GM12878 (cell line): ENCODE data around the gene DICER1.

Experiments
- BACH1 ChIP-seq: fragments of 450-650 bp; IDR thresholded peaks from 2 replicates; pipeline ENCODE4 v1.6.1; 2017; ENCODE audit warnings: mild to moderate bottlenecking, borderline replicate concordance
- BMI1 ChIP-seq: fragments of 450-650 bp; IDR thresholded peaks from 2 replicates; pipeline ENCODE4 v1.6.1; 2016; ENCODE audit warnings: mild to moderate bottlenecking, moderate library complexity, borderline replicate concordance
- ESRRA ChIP-seq: IDR thresholded peaks from 2 replicates; pipeline ENCODE4 v1.6.1; 2012; ENCODE audit warnings: mild to moderate bottlenecking, low read length, improper control_type of control experiment
- FOXK2 ChIP-seq: fragments of 450-650 bp; IDR thresholded peaks from 2 replicates; pipeline ENCODE4 v1.6.1; 2017; ENCODE audit warnings: mild to moderate bottlenecking, moderate library complexity
- FOXM1 ChIP-seq: IDR thresholded peaks from 2 replicates; pipeline ENCODE4 v1.6.1; 2012; ENCODE audit warnings: low read depth, mild to moderate bottlenecking, inconsistent platforms, low read length, moderate library complexity
- MYC ChIP-seq: IDR thresholded peaks from 2 replicates; pipeline ENCODE4 v1.6.1; 2011; ENCODE audit warnings: mild to moderate bottlenecking, low read length, moderate library complexity, inconsistent platforms; ENCODE audit not compliant: insufficient read depth, insufficient replicate concordance, insufficient read length, severe bottlenecking
- NRF1 ChIP-seq: conservative IDR thresholded peaks from 2 replicates; pipeline ENCODE4 v1.6.1; 2011; ENCODE audit warnings: mild to moderate bottlenecking, low read depth, low read length, improper control_type of control experiment
- POLR2A ChIP-seq: IDR thresholded peaks from 2 replicates; pipeline ENCODE4 v1.6.1; 2011; ENCODE audit warnings: low read depth, mild to moderate bottlenecking, low read length
- RAD21 ChIP-seq: IDR thresholded peaks from 2 replicates; pipeline ENCODE4 v1.6.1; 2011; ENCODE audit warnings: mild to moderate bottlenecking, low read depth, low read length, moderate library complexity; ENCODE audit not compliant: insufficient read depth
- SRF ChIP-seq, 2 experiments: IDR thresholded peaks; 2 replicates each; pipeline ENCODE4 v1.6.1; 2011; ENCODE audit warnings: low read depth in 2 of 2, low read length in 2 of 2, mild to moderate bottlenecking in 1 of 2, moderate library complexity in 1 of 2
- ZNF274 ChIP-seq: IDR thresholded peaks from one replicate; pipeline ENCODE4 v1.8.0; 2011; ENCODE audit not compliant: insufficient read length, insufficient read depth
- TF ChIP-seq, protein P1 (sequence below), 3 experiments: IDR thresholded peaks in 2 of 3; conservative IDR thresholded peaks in 1 of 3; 2 replicates each; pipeline ENCODE4 v1.5.1; 2011; ENCODE audit warnings: low read depth in 3 of 3, low read length in 3 of 3, mild to moderate bottlenecking in 3 of 3, control low read depth in 2 of 3, moderate library complexity in 2 of 3, inconsistent platforms in 1 of 3, mixed read lengths in 1 of 3; ENCODE audit not compliant: control insufficient read depth in 2 of 3, insufficient read depth in 1 of 3; ENCODE audit errors: extremely low read depth in 1 of 3
- TF ChIP-seq, protein P2 (sequence below): IDR thresholded peaks from 2 replicates; pipeline ENCODE4 v1.6.1; 2011; ENCODE audit warnings: borderline replicate concordance, low read depth, mild to moderate bottlenecking, moderate library complexity, low read length; ENCODE audit not compliant: insufficient read depth, poor library complexity, severe bottlenecking
- TF ChIP-seq, protein P3 (sequence below): fragments of 450-650 bp; IDR thresholded peaks from 2 replicates; pipeline ENCODE4 v1.6.1; 2014; ENCODE audit warnings: mild to moderate bottlenecking

DNA sequence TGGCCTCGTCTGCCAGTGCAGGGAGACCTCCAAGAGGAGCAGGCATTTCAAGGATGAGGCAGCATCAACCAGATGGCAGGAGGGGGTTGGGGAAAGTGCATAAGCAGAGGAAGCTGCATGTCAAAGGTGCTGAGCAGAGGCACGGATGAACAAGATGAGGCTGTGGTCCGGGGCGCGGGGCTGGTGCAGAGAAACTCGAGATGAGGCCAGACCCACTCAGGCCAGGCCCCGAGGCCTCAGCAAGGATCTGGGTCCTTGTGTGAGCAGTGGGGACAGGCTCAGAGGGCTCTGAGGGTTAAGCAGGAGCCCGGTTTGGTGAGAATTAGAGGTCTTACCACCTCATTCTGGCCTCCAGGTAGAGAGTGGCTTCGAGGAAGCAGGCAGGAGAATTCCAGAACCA lies 98.8 kb downstream of the DICER1 start:
- TF ChIP-seq POLR2A (no peak), BACH1 (no peak), FOXM1 (no peak), BMI1 (no peak), SRF (IDR thresholded peaks at IDR 0.05; ENCODE audit: low read depth in 2 of 2, low read length in 2 of 2) (no peak), RAD21 (no peak), NRF1 (no peak), ESRRA (no peak), FOXK2 (no peak), MYC (no peak), ZNF274 (no peak)
- TF ChIP-seq, protein P1, sequence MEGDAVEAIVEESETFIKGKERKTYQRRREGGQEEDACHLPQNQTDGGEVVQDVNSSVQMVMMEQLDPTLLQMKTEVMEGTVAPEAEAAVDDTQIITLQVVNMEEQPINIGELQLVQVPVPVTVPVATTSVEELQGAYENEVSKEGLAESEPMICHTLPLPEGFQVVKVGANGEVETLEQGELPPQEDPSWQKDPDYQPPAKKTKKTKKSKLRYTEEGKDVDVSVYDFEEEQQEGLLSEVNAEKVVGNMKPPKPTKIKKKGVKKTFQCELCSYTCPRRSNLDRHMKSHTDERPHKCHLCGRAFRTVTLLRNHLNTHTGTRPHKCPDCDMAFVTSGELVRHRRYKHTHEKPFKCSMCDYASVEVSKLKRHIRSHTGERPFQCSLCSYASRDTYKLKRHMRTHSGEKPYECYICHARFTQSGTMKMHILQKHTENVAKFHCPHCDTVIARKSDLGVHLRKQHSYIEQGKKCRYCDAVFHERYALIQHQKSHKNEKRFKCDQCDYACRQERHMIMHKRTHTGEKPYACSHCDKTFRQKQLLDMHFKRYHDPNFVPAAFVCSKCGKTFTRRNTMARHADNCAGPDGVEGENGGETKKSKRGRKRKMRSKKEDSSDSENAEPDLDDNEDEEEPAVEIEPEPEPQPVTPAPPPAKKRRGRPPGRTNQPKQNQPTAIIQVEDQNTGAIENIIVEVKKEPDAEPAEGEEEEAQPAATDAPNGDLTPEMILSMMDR (IDR thresholded peaks at IDR 0.05 in 2 of 3, conservative IDR thresholded peaks at IDR 0.05 in 1 of 3; ENCODE audit: control insufficient read depth in 2 of 3, extremely low read depth in 1 of 3, insufficient read depth in 1 of 3, low read depth in 3 of 3, low read length in 3 of 3) = no peak
- TF ChIP-seq, protein P2, sequence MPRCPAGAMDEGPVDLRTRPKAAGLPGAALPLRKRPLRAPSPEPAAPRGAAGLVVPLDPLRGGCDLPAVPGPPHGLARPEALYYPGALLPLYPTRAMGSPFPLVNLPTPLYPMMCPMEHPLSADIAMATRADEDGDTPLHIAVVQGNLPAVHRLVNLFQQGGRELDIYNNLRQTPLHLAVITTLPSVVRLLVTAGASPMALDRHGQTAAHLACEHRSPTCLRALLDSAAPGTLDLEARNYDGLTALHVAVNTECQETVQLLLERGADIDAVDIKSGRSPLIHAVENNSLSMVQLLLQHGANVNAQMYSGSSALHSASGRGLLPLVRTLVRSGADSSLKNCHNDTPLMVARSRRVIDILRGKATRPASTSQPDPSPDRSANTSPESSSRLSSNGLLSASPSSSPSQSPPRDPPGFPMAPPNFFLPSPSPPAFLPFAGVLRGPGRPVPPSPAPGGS = no peak
- TF ChIP-seq, protein P3, sequence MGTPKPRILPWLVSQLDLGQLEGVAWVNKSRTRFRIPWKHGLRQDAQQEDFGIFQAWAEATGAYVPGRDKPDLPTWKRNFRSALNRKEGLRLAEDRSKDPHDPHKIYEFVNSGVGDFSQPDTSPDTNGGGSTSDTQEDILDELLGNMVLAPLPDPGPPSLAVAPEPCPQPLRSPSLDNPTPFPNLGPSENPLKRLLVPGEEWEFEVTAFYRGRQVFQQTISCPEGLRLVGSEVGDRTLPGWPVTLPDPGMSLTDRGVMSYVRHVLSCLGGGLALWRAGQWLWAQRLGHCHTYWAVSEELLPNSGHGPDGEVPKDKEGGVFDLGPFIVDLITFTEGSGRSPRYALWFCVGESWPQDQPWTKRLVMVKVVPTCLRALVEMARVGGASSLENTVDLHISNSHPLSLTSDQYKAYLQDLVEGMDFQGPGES = no peak
